Ovary (tissue), 3 donors: Measurements from ENCODE around the gene STXBP1.

ENCODE experiments used
- EP300 ChIP-seq: sonication (generic); formaldehyde crosslinking; IDR thresholded peaks from one replicate; pipeline ENCODE4 v1.6.1; 2017; ENCODE audit warnings: antibody characterized with exemption
- POLR2A ChIP-seq: fragments of 450-650 bp; IDR thresholded peaks from one replicate; pipeline ENCODE4 v1.6.1; 2017; ENCODE audit warnings: antibody characterized with exemption, mild to moderate bottlenecking, moderate library complexity
- TF ChIP-seq, protein P1 (sequence below), 3 donors: fragments of 450-650 bp in 2 of 3; fragments of 200-600 bp in 1 of 3; IDR thresholded peaks; one replicate each; pipeline versions ENCODE4 v1.5.1 to v1.8.0; 2016 to 2022; ENCODE audit warnings: antibody characterized with exemption in 3 of 3, mild to moderate bottlenecking in 1 of 3
- donor health status: DM: no; HTN: no; CAD: no.

DNA sequence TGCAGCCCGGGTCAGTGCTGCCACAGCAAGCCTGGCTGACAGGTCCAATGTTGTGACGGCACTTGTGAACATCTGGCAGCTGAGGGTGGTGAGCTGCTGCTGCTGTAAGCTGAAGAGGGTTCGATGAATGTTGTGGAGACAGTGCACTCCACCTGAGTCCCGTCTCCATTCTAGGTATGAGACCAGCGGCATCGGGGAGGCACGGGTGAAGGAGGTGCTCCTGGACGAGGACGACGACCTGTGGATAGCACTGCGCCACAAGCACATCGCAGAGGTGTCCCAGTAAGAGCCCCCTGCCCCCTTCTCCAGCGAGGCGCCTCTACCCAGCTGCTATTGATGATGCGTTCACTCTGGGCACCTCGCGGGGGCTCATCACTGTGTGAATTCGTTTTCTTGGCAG, 55.8 kb downstream of the STXBP1 start:
- TF ChIP-seq, protein P1, sequence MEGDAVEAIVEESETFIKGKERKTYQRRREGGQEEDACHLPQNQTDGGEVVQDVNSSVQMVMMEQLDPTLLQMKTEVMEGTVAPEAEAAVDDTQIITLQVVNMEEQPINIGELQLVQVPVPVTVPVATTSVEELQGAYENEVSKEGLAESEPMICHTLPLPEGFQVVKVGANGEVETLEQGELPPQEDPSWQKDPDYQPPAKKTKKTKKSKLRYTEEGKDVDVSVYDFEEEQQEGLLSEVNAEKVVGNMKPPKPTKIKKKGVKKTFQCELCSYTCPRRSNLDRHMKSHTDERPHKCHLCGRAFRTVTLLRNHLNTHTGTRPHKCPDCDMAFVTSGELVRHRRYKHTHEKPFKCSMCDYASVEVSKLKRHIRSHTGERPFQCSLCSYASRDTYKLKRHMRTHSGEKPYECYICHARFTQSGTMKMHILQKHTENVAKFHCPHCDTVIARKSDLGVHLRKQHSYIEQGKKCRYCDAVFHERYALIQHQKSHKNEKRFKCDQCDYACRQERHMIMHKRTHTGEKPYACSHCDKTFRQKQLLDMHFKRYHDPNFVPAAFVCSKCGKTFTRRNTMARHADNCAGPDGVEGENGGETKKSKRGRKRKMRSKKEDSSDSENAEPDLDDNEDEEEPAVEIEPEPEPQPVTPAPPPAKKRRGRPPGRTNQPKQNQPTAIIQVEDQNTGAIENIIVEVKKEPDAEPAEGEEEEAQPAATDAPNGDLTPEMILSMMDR (IDR thresholded peaks at IDR 0.05): no peak
- no peak for TF ChIP-seq EP300
- TF ChIP-seq POLR2A: no peak
